ENCODE results near the gene DCTN2.

The DCTN2 gene

GRCh38 chr12:57491393-57492280 lies 55.4 kb downstream of the DCTN2 start:
- Histone ChIP-seq H3K9me3 (ENCODE audit: insufficient read depth, low read length) (no peaks in the 10 kb centered on the region; the same call in 1 of the 2 replicates), H3K4me1 (ENCODE audit: insufficient read depth, insufficient read length) (peaks cover 9% of the 10 kb centered on the region), H3K4me3 (ENCODE audit: insufficient read length, low read depth) (no peak overlapping the region), H3K27me3 (ENCODE audit: insufficient read depth, insufficient read length) (no peaks in the 10 kb centered on the region), H3K36me3 (ENCODE audit: insufficient read depth, insufficient read length, low read length) (peaks cover 61% of the 10 kb centered on the region), H3K9ac (ENCODE audit: insufficient read length, low read depth) (no peak overlapping the region)
- TF ChIP-seq SUZ12 (IDR thresholded peaks at IDR 0.05; ENCODE audit: extremely low read depth, insufficient read depth, insufficient read length) (no peak), YY1 (IDR thresholded peaks at IDR 0.05; ENCODE audit: insufficient read depth, insufficient read length) (no peak), ZNF274 (IDR thresholded peaks at IDR 0.05; ENCODE audit: low read depth, low read length) (no peak)
- no peak for DNase-seq (ENCODE audit: low read depth, low spot score)

- H3K27me3 ChIP-seq (ENCODE audit: insufficient read depth, insufficient read length) = no peaks in the 10 kb centered on the region
- peaks cover 50% of the 10 kb centered on the region for H3K36me3 ChIP-seq (ENCODE audit: insufficient read depth, insufficient read length, low read length)
- peak overlapping the region; percentile 44 for H3K9ac ChIP-seq (ENCODE audit: insufficient read length, low read depth)
- no peak for DNase-seq (ENCODE audit: low read depth, low spot score)
- H3K4me1 ChIP-seq (ENCODE audit: insufficient read depth, insufficient read length) = peaks cover 9% of the 10 kb centered on the region
- TF ChIP-seq ZNF274 (IDR thresholded peaks at IDR 0.05; ENCODE audit: low read depth, low read length) = no peak
- no peak for TF ChIP-seq YY1 (IDR thresholded peaks at IDR 0.05; ENCODE audit: insufficient read depth, insufficient read length)
- TF ChIP-seq SUZ12 (IDR thresholded peaks at IDR 0.05; ENCODE audit: extremely low read depth, insufficient read depth, insufficient read length) = no peak
- H3K4me3 ChIP-seq (ENCODE audit: insufficient read length, low read depth) = no peak overlapping the region
- H3K9me3 ChIP-seq (ENCODE audit: insufficient read depth, low read length) = no peaks in the 10 kb centered on the region; the same call in 1 of the 2 replicates
These were observed 56.9 kb downstream of the DCTN2 start for GRCh38 chr12:57490126-57490525.

GRCh38 chr12:57489157-57489641 lies 57.8 kb downstream of the DCTN2 start:
- Histone ChIP-seq H3K36me3 (ENCODE audit: insufficient read depth, insufficient read length, low read length) (peaks cover 47% of the 10 kb centered on the region), H3K9ac (ENCODE audit: insufficient read length, low read depth) (peak overlapping the region; percentile 99), H3K4me1 (ENCODE audit: insufficient read depth, insufficient read length) (peaks cover 9% of the 10 kb centered on the region), H3K4me3 (ENCODE audit: insufficient read length, low read depth) (peak overlapping the region; percentile 98), H3K9me3 (ENCODE audit: insufficient read depth, low read length) (no peaks in the 10 kb centered on the region; the same call in 1 of the 2 replicates), H3K27me3 (ENCODE audit: insufficient read depth, insufficient read length) (no peaks in the 10 kb centered on the region)
- TF ChIP-seq SUZ12 (IDR thresholded peaks at IDR 0.05; ENCODE audit: extremely low read depth, insufficient read depth, insufficient read length) (no peak), ZNF274 (IDR thresholded peaks at IDR 0.05; ENCODE audit: low read depth, low read length) (no peak), YY1 (IDR thresholded peaks at IDR 0.05; ENCODE audit: insufficient read depth, insufficient read length) (no peak)
- no peak for DNase-seq (ENCODE audit: low read depth, low spot score)

- no peaks in the 10 kb centered on the region; the same call in 1 of the 2 replicates for H3K9me3 ChIP-seq (ENCODE audit: insufficient read depth, low read length)
- TF ChIP-seq ZNF274 (IDR thresholded peaks at IDR 0.05; ENCODE audit: low read depth, low read length) (no peak), SUZ12 (IDR thresholded peaks at IDR 0.05; ENCODE audit: extremely low read depth, insufficient read depth, insufficient read length) (no peak), YY1 (IDR thresholded peaks at IDR 0.05; ENCODE audit: insufficient read depth, insufficient read length) (no peak)
- H3K4me3 ChIP-seq (ENCODE audit: insufficient read length, low read depth) = peak overlapping the region; percentile 98
- no peaks in the 10 kb centered on the region for H3K27me3 ChIP-seq (ENCODE audit: insufficient read depth, insufficient read length)
- no peak for DNase-seq (ENCODE audit: low read depth, low spot score)
- peaks cover 45% of the 10 kb centered on the region for H3K36me3 ChIP-seq (ENCODE audit: insufficient read depth, insufficient read length, low read length)
- peaks cover 9% of the 10 kb centered on the region for H3K4me1 ChIP-seq (ENCODE audit: insufficient read depth, insufficient read length)
- peak overlapping the region; percentile 99 for H3K9ac ChIP-seq (ENCODE audit: insufficient read length, low read depth)
These were observed 58.4 kb downstream of the DCTN2 start for GRCh38 chr12:57488402-57489156.

- no peak for TF ChIP-seq YY1 (IDR thresholded peaks at IDR 0.05; ENCODE audit: insufficient read depth, insufficient read length)
- TF ChIP-seq ZNF274 (IDR thresholded peaks at IDR 0.05; ENCODE audit: low read depth, low read length) = no peak
- TF ChIP-seq SUZ12 (IDR thresholded peaks at IDR 0.05; ENCODE audit: extremely low read depth, insufficient read depth, insufficient read length) = no peak
- Histone ChIP-seq H3K27me3 (ENCODE audit: insufficient read depth, insufficient read length) (no peaks in the 10 kb centered on the region), H3K9ac (ENCODE audit: insufficient read length, low read depth) (peak within 1 kb of the TSS; percentile 99), H3K4me3 (ENCODE audit: insufficient read length, low read depth) (peak within 1 kb of the TSS; percentile 98), H3K4me1 (ENCODE audit: insufficient read depth, insufficient read length) (peaks cover 9% of the 10 kb centered on the region), H3K9me3 (ENCODE audit: insufficient read depth, low read length) (no peaks in the 10 kb centered on the region; the same call in 1 of the 2 replicates), H3K36me3 (ENCODE audit: insufficient read depth, insufficient read length, low read length) (peaks cover 42% of the 10 kb centered on the region)
- DNase-seq (ENCODE audit: low read depth, low spot score) = peak; percentile 95
These were observed 59.2 kb downstream of the DCTN2 start, which contains the start of gene MARS1 for GRCh38 chr12:57487597-57488401. TSS of gene MARS1 (plus strand) at chr12:57488068. CDS start at chr12:57488091, 23 bp downstream.

GRCh38 chr12:57487055-57487596 lies 59.9 kb downstream of the DCTN2 start:
- Histone ChIP-seq H3K4me3 (ENCODE audit: insufficient read length, low read depth) (no peak overlapping the region), H3K27me3 (ENCODE audit: insufficient read depth, insufficient read length) (no peaks in the 10 kb centered on the region), H3K9ac (ENCODE audit: insufficient read length, low read depth) (no peak overlapping the region), H3K9me3 (ENCODE audit: insufficient read depth, low read length) (no peaks in the 10 kb centered on the region), H3K4me1 (ENCODE audit: insufficient read depth, insufficient read length) (peaks cover 9% of the 10 kb centered on the region), H3K36me3 (ENCODE audit: insufficient read depth, insufficient read length, low read length) (peaks cover 35% of the 10 kb centered on the region)
- no peak for DNase-seq (ENCODE audit: low read depth, low spot score)
- TF ChIP-seq ZNF274 (IDR thresholded peaks at IDR 0.05; ENCODE audit: low read depth, low read length) (no peak), SUZ12 (IDR thresholded peaks at IDR 0.05; ENCODE audit: extremely low read depth, insufficient read depth, insufficient read length) (no peak), YY1 (IDR thresholded peaks at IDR 0.05; ENCODE audit: insufficient read depth, insufficient read length) (no peak)
